GM12891 (cell line): ENCODE results near the gene CBFB.

Experiments used
- DNase-seq: peaks from one replicate; pipeline ENCODE4 v3.0.0; 2011; ENCODE audit warnings: low spot score; ENCODE audit not compliant: insufficient read length
- FAIRE-seq: peaks from 2 replicates; lab custom pipeline; 2011; peaks lifted over from hg19 to GRCh38; lab: Jason Lieb, UNC
- PAX5 ChIP-seq: IDR thresholded peaks from 2 replicates; pipeline ENCODE4 v1.6.1; 2011; ENCODE audit warnings: low read length, moderate library complexity, mild to moderate bottlenecking; ENCODE audit not compliant: insufficient read depth, severe bottlenecking
- POLR2A ChIP-seq: IDR thresholded peaks from 2 replicates; pipeline ENCODE4 v1.6.1; 2011; ENCODE audit warnings: low read depth, low read length, control low read depth
- POLR2AphosphoS5 ChIP-seq: IDR thresholded peaks from 2 replicates; pipeline ENCODE4 v1.6.1; 2011; ENCODE audit warnings: low read depth, low read length, control low read depth
- POU2F2 ChIP-seq: IDR thresholded peaks from 2 replicates; pipeline ENCODE4 v1.6.1; 2011; ENCODE audit warnings: low read depth, mild to moderate bottlenecking, control low read depth, low read length, moderate library complexity
- SPI1 ChIP-seq: IDR thresholded peaks from 2 replicates; pipeline ENCODE4 v1.6.1; 2011; ENCODE audit warnings: low read depth, low read length, control low read depth
- TAF1 ChIP-seq: IDR thresholded peaks from 2 replicates; pipeline ENCODE4 v1.6.1; 2011; ENCODE audit warnings: low read depth, low read length, control low read depth

Gene CBFB

DNA sequence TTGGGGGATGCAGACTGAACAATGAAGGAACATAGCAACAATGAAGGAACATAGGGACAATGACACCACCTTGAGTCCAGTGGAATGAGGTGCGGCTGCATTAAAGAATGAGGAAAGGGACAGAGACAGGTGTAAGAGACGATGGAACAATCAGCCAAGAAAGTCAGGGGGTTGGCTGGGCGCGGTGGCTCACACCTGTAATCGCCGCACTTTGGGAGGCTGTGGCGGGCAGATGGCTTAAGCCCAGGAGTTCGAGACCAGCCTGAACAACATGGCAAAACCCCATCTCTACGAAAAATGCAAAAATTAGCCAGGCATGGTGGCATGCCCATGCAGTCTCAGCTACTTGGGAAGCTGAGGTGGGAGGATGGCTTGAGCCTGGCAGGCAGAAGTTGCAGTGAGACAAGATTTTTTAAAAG, 13.6 kb upstream of the CBFB start:
- TF ChIP-seq POU2F2 (no peak), PAX5 (no peak), POLR2A (no peak), POLR2AphosphoS5 (no peak), TAF1 (no peak), SPI1 (no peak)
- DNase-seq: no peak
- FAIRE-seq: peak; percentile 28

DNA sequence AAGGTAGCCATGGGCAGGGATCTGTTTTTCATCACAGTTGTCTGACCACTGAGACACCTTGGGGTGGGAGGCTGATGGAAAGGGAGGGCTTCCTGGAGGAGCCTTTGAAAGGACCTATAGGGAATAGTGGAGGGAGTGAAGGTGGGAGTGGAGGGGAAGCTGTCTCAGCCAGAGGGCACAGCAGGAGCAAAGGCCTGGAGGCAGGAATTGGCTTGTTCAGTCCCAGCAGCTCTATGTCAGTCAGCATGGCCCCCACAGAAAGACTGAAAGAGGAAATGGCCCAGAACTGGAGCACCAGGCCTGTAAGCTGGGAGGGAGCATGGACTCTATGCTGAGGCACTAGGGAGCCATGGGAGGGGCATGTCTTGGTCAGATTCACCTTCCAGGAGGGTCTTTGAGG, 12.8 kb upstream of the CBFB start:
- DNase-seq (no peak), FAIRE-seq (no peak)
- TF ChIP-seq SPI1 (peak; percentile 62), TAF1 (no peak)

DNA sequence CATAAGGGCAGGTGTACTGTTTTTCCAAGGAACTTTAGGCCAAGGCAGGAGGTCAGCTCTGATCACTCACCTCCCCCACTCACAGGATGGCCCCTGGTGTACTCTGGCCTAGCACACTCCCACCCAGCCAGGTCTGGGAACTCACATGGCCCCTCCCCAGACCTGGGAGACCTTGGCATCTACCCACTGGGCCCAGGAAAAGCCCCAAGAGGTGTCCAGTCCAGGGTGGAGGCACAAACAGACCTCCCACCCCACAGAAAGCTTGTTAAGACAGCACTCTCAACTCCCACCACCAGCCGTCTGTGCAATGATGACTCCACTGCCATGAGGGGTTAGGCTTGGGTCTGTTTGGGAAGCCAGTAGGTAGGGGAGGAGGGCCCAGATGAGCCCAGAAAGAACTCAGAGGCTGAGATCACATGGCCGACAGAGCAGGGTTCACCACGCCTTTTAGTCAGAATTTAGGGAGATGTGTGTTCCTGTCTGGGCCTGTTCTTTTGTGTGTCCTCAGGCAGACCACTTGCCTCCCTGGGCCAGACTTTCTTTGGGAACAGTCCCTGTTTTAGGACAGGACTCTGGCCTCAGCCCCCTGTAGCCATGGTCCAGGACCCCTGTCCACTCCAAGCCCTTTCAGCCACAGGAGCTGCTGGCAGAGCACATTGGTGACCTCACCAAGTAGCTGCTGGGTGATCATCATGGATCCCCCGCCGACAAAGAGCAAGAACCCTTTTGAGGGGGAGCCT, 12.1 kb upstream of the CBFB start:
- TF ChIP-seq POLR2A (no peak), SPI1 (no peak), POLR2AphosphoS5 (no peak), TAF1 (no peak), PAX5 (no peak), POU2F2 (no peak)
- FAIRE-seq: no peak

DNA sequence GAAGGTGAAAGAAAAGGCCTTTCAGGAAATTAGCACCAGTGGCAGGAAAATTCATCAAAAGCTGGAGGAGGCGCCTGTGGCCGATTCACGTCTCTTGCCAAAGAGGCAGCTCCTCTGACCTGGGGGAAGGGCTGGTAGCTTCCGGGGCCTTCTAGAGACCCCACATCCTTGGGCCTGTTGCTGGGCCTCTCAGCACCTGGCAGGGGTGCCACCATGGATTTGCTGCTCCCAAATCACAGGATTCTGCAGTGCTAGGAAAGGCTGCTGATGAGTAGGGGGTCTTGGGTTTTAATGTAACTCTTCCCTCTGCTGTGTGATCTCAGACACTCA, 11.6 kb upstream of the CBFB start:
- FAIRE-seq: no peak
- no peak for TF ChIP-seq POLR2A
- no peak for TF ChIP-seq TAF1
- TF ChIP-seq SPI1: no peak
- no peak for TF ChIP-seq POLR2AphosphoS5
- TF ChIP-seq POU2F2: no peak
- no peak for TF ChIP-seq PAX5
- DNase-seq: no peak

More for the DNA sequence above, 12.1 kb upstream of the CBFB start:
- no peak for DNase-seq

DNA sequence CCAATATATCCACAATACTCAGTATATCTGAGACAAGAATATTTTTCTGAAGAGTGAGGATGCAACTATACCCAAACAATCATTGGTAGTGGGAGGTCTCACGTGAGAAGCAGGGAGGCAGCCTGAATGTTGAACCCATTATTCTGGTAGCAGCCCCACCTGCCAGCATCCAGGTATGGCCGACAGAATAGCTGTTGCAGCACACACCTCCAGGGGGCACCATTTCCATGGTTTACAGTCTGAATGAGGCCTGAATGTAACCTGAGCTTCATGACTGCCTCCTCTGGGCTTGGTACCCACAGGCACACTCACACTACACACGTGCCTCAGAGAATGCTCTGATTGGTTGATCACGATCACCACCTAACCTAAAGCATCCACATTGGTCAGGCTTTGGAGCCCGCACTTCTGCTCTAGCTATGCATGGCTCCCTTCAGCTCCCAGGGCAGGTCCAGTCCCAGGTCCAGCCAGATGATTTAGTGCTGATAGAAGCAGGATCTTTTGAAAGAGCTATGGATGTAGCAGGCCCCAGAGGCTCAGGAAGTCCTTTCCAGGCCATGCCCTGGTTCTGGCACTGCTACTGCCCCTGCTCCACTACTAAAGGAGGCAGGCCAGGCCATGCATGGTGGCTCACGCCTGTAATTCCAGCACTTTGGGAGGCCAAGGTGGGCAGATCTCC, 11.0 kb upstream of the CBFB start:
- FAIRE-seq: peak; percentile 99
- TF ChIP-seq TAF1 (no peak), SPI1 (0 out of 2 replicates have a peak, but pooled peaks have one; percentile 29), PAX5 (no peak), POLR2A (no peak), POLR2AphosphoS5 (no peak), POU2F2 (peak; percentile 23; the same call in 1 of the 2 replicates)
- DNase-seq: peak; percentile 72

DNA sequence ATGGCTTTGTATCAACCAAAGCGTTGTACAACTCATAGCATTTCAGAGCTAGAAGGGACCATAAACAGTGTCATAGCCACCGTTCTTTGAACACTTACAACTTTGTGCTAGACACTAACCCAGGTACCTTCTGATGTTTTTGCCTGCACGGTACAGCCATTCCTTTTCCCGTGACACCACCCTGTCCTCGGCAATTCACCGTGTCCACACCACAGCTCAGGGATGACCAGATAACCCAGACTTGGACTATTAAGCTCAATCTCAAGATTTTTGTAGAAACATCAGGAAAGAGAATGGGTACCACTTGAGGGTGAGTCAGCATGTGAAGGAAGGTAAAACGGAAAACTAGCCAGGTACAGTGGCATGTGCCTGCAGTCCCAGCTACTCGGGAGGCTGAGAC, 9.8 kb upstream of the CBFB start:
- no peak for DNase-seq
- no peak for FAIRE-seq
- TF ChIP-seq TAF1: no peak
- no peak for TF ChIP-seq POU2F2
- TF ChIP-seq POLR2A: no peak
- TF ChIP-seq SPI1: no peak
- TF ChIP-seq POLR2AphosphoS5: no peak
- no peak for TF ChIP-seq PAX5

DNA sequence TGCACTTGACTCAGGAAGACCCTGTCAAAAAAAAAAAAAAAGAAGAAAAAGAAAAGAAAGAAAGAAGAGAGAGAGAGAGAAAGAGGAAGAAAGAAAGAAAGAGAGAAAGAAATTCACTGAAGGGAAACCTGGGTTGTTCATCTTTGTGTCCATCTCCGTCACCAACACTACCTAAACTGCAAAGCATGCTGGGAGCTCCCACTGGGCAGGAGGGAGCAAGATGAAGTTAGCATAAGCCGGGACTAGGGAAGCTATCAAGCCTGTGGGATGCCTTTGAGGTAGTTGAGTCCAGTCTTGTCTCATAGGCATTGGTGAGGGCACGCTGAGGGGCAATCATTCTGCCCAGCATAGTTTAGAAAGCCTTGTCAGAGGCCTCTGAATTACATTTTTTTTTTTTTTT, 7.6 kb upstream of the CBFB start:
- TF ChIP-seq TAF1 (no peak), PAX5 (no peak), POLR2A (no peak), POU2F2 (no peak), POLR2AphosphoS5 (no peak), SPI1 (no peak)
- DNase-seq (no peak), FAIRE-seq (no peak)

DNA sequence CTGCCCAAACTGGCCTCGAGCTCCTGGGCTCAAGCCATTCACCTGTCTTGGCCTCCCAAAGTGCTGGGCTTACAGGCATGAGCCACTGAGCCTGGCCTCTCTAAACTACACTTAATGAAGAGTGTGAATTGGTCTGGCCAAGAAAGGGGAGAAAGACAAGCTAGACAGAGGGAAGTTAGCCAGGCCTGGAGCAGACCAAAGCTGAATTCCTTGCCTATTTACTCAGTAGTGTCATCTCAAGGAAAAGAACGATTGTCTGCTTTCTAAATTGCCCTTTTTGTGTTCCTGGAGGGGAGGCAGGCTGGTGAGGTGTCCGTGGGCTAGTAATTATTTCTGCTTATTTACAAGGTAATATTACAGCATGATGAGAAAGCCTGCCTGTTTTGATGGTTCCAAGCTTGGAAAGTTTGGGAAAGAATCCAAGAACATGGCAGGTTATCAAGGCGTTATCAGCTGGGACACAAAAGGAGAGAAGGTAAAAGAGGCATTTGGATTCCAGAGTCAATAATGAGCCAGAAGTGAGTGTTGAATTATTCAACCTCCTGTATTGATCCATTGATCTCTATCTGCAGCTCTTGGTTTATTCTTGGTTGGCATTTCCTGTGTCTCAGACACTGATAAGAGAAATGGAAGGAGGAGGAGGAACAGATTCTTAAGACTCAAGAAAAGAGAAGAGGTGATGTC, 6.3 kb upstream of the CBFB start:
- DNase-seq (no peak), FAIRE-seq (no peak)
- no peak for TF ChIP-seq TAF1
- TF ChIP-seq POU2F2: no peak
- TF ChIP-seq PAX5: no peak
- TF ChIP-seq POLR2A: no peak
- no peak for TF ChIP-seq SPI1
- no peak for TF ChIP-seq POLR2AphosphoS5

DNA sequence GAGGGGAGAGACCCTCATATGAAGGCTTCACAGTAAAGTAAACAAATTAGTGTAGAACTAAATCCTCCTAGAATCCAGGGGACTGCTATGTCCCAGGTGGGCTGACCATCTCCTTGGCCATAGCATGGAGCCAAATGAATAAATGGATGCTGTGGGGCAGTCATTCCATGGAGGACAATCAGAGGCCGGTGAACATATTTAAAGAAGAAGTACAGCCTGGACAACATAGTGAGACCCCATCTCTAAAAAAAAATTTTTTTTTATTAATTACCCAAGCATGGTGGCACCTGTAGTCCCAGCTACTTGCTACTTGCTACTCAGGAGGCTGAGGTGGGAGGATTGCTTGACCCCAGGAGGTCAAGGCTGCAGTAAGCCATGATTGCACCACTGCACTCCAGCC, 5.3 kb upstream of the CBFB start:
- TF ChIP-seq POLR2AphosphoS5 (no peak), POU2F2 (no peak), PAX5 (no peak), SPI1 (no peak), POLR2A (no peak), TAF1 (no peak)
- no peak for DNase-seq
- no peak for FAIRE-seq
